Anterior cingulate cortex (tissue), 58 donors: ENCODE data around the gene DLEC1.
A peak's percentile ranks its signal among the peaks of the same experiment; 100 is the strongest.

Experiments
- DNase-seq, 58 donors: peaks; one replicate each; lab custom pipeline; 2025; lab: John Stamatoyannopoulos, UW

The DLEC1 gene

DNA sequence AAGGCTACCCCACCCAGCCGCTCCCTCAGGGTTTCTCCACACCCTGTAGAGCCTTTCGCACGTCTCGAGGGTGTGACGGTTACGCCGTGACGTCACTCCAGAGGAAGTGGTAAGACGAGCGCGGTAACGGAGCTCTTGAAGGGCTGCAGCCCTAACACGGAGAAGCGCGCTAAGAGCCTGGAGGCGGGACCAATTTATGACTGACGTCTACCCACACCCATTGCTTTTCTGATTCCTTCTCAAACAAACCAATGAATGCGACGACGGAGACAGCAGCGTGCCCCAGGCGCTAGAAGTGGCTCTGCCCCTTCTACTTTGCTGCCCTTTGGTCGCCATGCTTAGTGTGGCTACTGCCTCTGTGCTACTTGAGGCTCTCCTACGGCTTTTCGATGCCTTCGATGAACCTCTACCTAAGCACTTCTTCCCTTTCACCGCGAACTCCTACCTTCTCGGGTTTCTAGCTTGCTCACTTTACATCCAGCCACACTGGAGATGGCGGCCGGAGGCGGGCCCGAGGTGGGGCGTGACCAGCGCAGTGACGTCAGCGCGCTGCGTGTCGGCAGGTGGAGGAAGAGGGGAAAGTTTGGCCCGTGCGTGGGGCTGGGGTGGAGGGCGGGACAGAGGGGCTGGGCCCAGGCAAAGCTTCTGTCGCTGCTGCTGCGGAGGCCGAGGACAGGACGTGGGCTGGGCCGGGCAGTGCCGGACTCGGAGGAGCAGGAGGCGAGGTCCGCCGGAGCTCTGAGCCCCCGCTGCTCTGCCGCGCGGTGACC lies 126.1 kb downstream of the DLEC1 start, which contains the start of gene OXSR1:
TSS of gene OXSR1 (plus strand) at position 586 of the 770 bp plus-strand sequence. CDS start 340 bp downstream, outside the sequence.
- DNase-seq = peak; percentile 86 to 100 (median 98)

DNA sequence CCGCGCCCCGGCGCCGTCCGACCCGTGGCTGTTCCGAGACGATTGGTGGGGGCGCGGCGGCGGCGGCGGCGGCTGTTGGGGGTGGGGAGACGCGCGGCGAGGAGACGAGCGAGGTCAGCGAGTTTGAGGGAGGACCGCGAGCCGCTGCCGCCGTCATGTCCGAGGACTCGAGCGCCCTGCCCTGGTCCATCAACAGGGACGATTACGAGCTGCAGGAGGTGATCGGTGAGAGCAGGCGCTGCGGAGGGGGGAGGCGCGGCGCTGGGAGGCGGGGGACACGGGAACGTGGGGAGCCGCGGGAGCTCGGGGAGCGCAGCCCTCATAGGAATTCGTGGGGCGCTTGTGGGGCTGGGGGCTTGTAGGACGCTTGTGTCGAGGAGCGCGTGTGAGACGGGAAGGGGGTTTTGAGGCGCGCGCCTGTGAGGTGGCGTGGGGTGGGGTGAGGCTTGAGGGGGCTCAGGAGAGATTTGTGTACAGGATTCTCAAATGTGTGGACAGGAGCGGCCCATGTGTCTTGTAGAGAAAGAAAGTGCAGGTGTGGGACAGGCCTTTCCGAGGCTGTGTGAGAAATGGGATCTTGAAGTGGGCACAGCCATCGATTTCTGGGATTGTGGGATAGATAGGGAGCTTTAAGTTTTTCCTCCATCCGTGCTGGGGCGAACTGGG lies 126.8 kb downstream of the DLEC1 start:
- peak in 23 of 58 donors; percentile 42 to 84 (median 59) for DNase-seq

DNA sequence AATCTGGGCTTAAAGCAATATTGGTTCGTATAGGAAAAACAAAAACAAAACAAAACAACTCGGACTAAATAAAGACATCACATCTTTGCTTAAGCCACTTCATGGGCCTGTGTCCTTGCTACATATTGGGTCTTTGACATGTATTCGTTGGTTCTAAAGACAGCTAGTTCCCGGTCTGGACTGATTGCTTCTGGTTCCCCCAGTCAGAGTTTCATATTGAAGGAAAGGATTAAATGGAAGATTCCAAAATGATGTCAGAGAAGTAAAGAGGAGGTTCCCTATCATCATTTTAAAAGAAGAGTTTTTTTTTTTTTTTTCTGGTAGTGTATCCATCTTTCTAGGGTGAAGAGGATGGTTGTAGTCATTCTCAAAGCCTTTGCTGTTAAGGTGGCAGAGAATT lies 128.6 kb downstream of the DLEC1 start:
- DNase-seq = no peak

DNA sequence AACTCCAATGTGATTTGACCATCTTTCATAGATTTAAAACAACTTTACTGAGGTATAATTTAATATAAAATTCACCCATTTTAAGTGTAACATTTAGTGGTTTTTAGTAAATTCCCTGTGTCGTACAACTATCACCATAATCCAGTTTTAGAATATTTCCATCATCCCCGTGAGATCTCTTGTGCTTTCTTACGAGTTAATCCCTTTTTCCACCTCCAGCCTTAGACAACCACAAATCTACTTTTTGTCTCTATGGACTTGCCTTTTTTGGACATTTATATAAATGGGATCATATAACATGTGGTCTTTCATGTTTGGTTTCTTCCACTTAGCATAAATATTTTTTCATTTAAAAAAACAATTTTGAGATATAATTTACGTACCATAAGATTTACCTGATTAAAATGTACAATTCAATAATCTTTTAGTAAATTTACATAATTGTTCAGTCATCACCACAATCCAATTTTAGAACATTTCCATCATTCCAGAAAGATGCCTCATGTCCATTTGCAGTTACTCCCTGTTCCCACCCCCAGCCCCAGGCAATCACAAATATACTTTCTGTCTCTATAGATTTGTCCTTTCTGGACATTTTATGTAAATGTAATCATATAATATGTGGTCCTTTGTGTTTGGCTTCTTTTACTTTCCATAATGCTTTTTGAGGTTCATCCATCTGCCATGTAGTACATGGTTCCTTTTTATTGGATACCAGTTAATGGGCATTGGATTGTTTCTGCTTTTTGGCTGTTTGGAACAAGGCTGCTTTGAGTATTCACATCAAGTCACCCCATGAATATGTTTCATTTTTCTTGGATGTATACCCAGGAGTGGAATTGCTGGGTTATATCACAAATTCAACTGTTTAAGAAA lies 129.4 kb downstream of the DLEC1 start:
- no peak for DNase-seq

DNA sequence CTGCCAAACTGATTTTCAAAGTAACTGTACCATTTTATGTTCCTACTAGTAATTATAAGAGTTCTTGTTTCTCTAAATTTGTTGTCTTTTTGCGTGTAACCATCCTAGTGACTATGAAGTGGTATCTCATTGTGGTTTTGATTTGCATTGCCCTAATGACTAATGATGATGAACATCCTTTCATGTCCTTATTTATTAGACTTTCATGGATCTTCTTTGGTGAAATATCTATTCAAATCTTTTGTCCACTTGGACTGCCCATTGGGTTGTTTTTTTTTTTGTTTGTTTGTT lies 130.0 kb downstream of the DLEC1 start:
- no peak for DNase-seq

DNA sequence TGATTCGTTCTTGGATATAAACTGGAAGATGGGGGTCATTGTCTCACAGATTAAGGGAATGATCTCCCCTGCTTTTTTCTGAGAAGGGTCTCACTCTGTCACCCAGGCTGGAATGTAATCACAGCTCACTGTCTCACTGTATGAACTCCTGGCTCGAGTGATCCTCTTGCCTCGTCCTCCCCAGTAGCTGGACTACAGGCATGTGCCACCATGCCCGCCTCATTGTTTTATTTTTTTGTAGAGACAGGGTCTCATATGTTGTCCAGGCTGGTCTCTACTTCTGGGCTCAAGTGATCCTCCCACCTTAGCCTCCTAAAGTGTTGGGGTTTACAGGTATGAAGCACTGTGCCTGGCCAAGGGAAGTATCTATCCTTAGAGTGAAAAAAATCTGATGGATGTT lies 131.7 kb downstream of the DLEC1 start:
- DNase-seq = no peak

DNA sequence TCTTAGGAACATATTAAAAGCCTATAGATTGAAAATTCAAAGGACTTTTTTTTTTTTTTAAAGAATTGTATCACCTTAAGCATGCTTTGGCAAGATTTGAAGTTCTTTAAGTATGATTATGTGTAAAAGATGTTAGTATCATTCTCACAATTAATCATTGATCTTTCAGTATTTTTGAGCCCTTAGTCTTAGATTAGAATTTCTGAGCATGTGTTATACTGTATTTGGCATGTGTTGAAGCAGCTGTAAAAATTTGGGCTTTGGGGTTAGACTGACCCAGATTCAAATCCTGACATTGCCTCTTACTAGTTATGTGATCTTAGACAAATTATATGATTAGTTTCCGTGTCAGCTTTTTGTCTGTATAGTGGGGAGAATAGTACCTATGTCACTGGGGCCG lies 132.6 kb downstream of the DLEC1 start:
- no peak for DNase-seq
